ENCODE measurements around the gene KRT39.

DNA sequence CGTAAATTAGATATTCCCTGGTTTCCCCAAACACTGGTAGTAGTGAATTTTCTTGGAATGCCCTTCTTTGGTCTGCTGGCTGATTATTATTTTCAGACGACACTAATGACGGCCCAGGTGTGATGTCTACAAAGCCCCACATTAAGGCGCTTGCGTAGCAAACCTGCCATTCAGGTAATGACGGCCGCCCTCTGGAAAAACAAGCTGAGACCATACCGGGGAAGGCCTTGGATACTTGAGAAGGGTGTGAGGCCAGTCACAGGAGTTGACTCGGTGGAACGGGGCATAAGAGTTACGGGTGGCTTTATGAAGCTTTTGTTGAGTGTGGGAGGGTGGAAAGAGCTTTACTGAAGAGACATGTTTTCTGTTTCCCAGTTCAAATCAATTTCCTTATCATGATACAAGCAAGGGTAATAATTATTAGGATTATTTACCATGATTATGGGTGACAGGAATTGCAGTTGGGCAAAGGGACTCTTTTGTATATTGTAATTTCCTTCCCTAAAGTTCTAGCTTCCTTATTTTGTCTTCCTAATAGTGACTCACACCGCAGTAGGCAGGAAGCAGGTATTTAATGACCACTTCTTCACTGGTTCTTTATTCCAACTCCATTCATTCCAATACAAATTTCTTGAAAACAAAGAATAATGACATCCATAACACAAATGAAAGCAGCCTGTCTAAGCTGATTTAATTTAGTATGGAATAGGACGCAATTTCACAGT lies 54.1 kb downstream of the KRT39 start:
- TF ChIP-seq POLR2AphosphoS5 (IDR thresholded peaks at IDR 0.05; ENCODE audit: borderline replicate concordance, low read depth, low read length) (no peak), EZH2 (IDR thresholded peaks at IDR 0.05) (no peak)

Data from SK-N-MC (cell line).